A549 treated with Mapracorat at 1 μM for 4 hours (cell line): ENCODE data around the gene PSME2. TPM values are rescaled to one million over a fixed set of nuclear protein-coding genes. Genes with fewer than 3 reads are reported as not detected.

ENCODE experiments used
- total RNA-seq: library from RNA; stranded (reverse); fragments of 200-300 nt; extraction: Qiagen RNA extraction; gene quantifications from 5 replicates; pipeline ENCODE4 v1.2.3, GENCODE V29; 2022

PSME2 gene
- total RNA-seq, 1 experiment from 2014 or later, result 185 TPM

Other genes with a start within 250 kb of the PSME2 start
- gene DHRS4, start 192.8 kb downstream of the PSME2 start, total RNA-seq, result 42.8 to 50.0 TPM (median 43.6 TPM) in 5 replicates
- 25.5 to 34.0 TPM (median 29.6 TPM) in 5 replicates for gene DHRS4L2, start 157.7 kb downstream of the PSME2 start, total RNA-seq
- gene CARMIL3, start 94.6 kb downstream of the PSME2 start, total RNA-seq, result 0.35 to 0.74 TPM (median 0.53 TPM) in 5 replicates
- not detected in 5 replicates for gene CPNE6, start 75.0 kb downstream of the PSME2 start, total RNA-seq
- 15.0 to 21.2 TPM (median 19.3 TPM) in 5 replicates for gene PCK2, start 52.3 kb downstream of the PSME2 start, total RNA-seq
- 20.8 to 22.4 TPM (median 21.9 TPM) in 5 replicates for gene DCAF11, start 31.8 kb downstream of the PSME2 start, total RNA-seq
- gene NRL, start 31.7 kb downstream of the PSME2 start, total RNA-seq, result 0.56 to 1.1 TPM (median 0.84 TPM) in 5 replicates
- 0.13 to 0.19 TPM in 2 of 5 replicates, not detected in the others for gene FITM1, start 16.0 kb downstream of the PSME2 start, total RNA-seq
- 159 to 187 TPM (median 162 TPM) in 5 replicates for gene PSME1, start 10.4 kb downstream of the PSME2 start, total RNA-seq
- gene EMC9, start 5.0 kb downstream of the PSME2 start, total RNA-seq, result 45.7 to 62.3 TPM (median 60.1 TPM) in 5 replicates
- 19.9 to 35.1 TPM (median 34.3 TPM) in 5 replicates for gene RNF31, start 888 bp upstream of the PSME2 start, total RNA-seq
- gene IRF9, start 14.7 kb upstream of the PSME2 start, total RNA-seq, result 16.8 to 21.0 TPM (median 17.7 TPM) in 5 replicates
- gene REC8, start 25.5 kb upstream of the PSME2 start, total RNA-seq, result 3.3 to 6.5 TPM (median 5.3 TPM) in 5 replicates
- gene IPO4, start 42.2 kb upstream of the PSME2 start, total RNA-seq, result 72.5 to 89.6 TPM (median 84.6 TPM) in 5 replicates
- 58.4 to 64.8 TPM (median 63.8 TPM) in 5 replicates for gene TM9SF1, start 48.8 kb upstream of the PSME2 start, total RNA-seq
- gene TSSK4, start 59.1 kb upstream of the PSME2 start, total RNA-seq, result not detected in 5 replicates
- 75.9 to 98.1 TPM (median 81.6 TPM) in 5 replicates for gene CHMP4A, start 66.9 kb upstream of the PSME2 start, total RNA-seq
- gene MDP1, start 69.5 kb upstream of the PSME2 start, total RNA-seq, result 29.1 to 34.2 TPM (median 30.7 TPM) in 5 replicates
- gene NEDD8, start 85.8 kb upstream of the PSME2 start, total RNA-seq, result 450 to 490 TPM (median 458 TPM) in 5 replicates
- gene GMPR2, start 86.3 kb upstream of the PSME2 start, total RNA-seq, result 54.1 to 66.3 TPM (median 57.2 TPM) in 5 replicates
- 34.4 to 39.3 TPM (median 36.4 TPM) in 5 replicates for gene TINF2, start 96.0 kb upstream of the PSME2 start, total RNA-seq
- 0.89 to 1.9 TPM (median 1.4 TPM) in 5 replicates for gene TGM1, start 116.6 kb upstream of the PSME2 start, total RNA-seq
- 15.5 to 19.8 TPM (median 17.5 TPM) in 5 replicates for gene RABGGTA, start 125.0 kb upstream of the PSME2 start, total RNA-seq
- 10.4 to 14.5 TPM (median 11.6 TPM) in 5 replicates for gene DHRS1, start 153.2 kb upstream of the PSME2 start, total RNA-seq
- gene NOP9, start 153.2 kb upstream of the PSME2 start, total RNA-seq, result 13.5 to 16.8 TPM (median 15.9 TPM) in 5 replicates
- gene CIDEB, start 161.4 kb upstream of the PSME2 start, total RNA-seq, result 0.08 to 0.24 TPM (median 0.17 TPM) in 5 replicates
- 2.1 to 5.7 TPM (median 4.5 TPM) in 5 replicates for gene LTB4R2, start 163.5 kb upstream of the PSME2 start, total RNA-seq
- gene LTB4R, start 164.9 kb upstream of the PSME2 start, total RNA-seq, result 4.4 to 7.8 TPM (median 5.9 TPM) in 5 replicates
- gene ADCY4, start 188.5 kb upstream of the PSME2 start, total RNA-seq, result not detected in 5 replicates
- gene RIPK3, start 193.4 kb upstream of the PSME2 start, total RNA-seq, result not detected in 5 replicates
- gene NFATC4, start 221.6 kb upstream of the PSME2 start, total RNA-seq, result 0.16 to 0.42 TPM (median 0.18 TPM) in 5 replicates